ENCODE data around the gene MRPS7.
A peak's percentile ranks its signal among the peaks of the same experiment; 100 is the strongest.
"Not testable (repeated sequence)": the region's sequence is repeated elsewhere in the genome, so short reads cannot be mapped to it uniquely, and the experiment has no call there.

Gene MRPS7

DNA sequence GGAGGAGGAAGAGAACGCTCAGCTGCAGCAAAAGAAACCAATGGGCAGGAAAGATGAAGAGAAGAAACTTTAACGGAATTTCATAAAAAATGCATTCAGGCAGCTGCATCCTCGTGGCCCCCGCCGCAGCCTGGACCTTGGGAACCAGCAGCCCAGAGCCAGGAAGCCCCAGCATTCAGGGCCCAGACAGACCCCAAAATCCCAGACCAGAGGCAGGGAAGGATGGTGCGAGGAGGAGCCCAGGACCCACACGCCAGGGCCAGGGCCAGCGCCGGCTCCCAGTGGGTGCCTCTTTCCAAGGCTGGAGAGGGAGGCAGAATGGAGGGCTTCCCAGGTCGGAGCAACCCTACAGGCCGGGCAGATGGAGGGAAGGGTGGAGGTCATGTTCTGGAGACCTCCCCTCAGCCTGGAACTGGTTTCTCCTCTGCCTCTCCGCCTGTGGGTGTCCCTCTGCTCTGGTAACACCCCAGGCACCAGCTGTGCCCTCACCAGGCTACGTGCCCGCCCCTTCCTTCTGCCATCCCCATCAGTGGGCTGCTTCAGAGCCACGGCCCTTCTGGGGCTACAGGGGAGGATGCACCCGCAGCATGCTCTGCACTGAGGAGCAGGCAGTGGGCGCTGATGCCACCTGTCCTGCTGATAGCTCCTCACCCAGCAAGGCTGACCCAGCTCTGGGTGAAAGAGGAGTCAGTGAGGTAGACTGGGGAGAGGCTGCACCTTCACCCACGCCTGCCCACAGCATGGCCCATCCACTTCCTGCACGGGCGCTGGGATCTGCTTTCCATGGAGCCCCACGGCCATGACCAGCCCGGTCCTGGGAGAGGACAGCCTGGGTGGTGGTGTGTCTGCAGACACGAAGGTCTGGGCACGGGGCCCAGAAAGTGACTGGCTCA is 10.5 kb downstream of the MRPS7 start:
- no peak for DNase-seq

DNA sequence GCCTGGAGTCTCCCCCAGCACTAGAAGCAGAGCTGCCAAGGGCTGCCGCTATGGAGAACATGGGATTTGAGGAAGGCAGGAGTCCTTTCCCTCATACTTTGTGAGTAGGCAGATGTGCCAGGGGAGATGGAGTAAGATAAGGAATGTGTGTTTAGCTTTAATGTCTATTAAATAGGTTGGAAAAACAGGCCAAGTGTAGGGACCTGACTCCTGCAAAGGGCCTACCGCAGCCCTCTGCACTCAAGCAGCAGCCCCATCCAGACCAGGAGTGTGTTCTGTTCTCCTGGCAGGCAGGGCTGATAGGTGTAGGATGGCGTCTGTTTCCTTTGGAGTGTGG is 11.1 kb downstream of the MRPS7 start:
- DNase-seq, result peak in 1 of 2 donors; percentile 6

DNA sequence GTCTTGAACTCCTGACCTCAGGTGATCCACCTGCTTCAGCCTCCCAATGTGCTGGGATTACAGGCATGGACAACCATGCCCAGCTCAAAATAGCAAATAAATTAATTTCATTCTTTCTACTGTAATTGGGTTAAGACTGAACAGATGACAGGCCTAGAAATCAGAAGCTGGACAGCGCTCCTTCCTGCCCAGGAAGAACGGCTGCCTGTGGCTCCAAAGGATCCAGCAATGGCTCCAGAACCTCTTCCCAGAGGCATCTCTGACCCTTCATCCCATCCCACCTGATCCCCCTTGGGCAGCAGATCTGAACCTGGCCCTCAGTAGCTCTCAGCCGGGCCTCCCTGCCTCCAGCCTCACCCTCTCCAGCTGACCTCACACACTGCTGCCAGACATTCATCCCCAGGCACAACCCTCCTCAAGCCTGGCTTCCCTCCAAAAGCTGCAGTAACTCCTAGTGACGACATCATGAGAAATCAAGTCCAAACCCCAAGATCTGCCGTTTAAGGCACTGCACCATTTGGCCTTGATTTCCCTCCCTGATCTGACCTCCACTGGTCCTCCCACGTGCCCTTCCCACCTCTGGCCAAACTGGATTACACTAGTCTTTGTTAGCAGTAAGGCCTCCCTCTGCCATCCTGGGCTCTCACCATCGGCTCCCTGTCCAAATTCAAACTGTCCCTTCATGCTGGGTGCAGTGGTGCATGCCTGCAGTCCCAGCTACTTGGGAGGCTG is 12.5 kb downstream of the MRPS7 start:
- DNase-seq, result peak in 1 of 2 donors; percentile 42

DNA sequence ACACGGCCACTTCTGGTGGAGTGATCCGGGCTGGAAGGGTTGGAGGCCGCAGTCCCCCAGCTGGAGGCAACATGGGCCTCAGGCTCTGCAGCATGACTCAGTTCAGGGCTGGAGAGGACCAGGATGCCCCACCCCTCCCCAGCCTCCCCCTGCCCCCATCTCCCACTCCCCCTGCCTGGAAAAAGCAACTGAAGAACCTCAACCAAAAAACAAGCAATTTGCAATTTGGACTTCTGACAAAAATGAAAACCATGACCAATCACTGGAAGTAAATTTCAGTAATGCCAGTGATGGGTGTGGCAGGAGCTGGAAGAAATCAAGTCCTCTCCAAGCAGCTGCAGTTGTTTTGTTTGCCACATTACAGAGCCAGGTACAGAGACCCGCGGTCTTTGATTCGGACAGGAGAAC is 16.0 kb downstream of the MRPS7 start:
- no peak for DNase-seq

DNA sequence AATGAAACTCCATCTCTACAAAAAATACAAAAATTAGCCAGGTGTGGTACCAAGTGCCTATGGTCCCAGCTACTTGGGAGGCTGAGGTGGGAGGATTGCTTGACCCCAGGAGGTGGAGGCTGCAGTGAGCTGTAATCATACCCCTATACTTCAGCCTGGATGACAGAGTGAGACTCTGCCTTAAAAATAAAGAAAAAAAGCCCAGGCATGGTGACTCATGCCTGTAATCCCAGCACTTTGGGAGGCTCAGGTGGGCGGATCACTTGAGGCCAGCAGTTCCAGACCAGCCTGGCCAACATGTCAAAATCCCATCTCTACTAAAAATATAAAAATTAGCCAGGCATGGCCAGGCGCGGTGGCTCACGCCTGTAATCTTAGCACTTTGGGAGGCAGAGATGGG is 18.5 kb downstream of the MRPS7 start:
- DNase-seq, result not testable (repeated sequence)

- no peak for DNase-seq
Measured at GRCh38 chr17:75285123-75285522, 23.4 kb downstream of the MRPS7 start.

- DNase-seq, result no peak
Measured at GRCh38 chr17:75287221-75287620, 25.5 kb downstream of the MRPS7 start.

- DNase-seq, result no peak
Measured at GRCh38 chr17:75288359-75288758, 26.7 kb downstream of the MRPS7 start.

DNA sequence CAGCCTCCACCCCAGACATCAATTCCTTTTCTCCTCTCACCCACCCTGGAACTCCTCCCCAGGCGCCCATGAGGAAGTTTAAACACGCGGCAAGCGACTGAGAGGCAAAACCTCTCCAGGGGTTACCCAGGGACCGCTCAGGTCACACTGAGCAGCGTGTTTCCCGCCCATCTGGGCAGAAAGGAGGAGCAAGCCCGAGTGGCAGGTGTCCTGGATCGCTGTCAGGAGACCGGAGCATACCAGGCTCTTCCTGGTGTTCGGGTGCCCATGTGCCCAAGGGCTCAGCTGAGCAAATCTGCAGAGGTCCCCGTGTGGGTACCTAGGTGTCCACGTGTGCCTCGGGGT is 27.1 kb downstream of the MRPS7 start:
- peak; percentile 35 to 61 for DNase-seq

- peak; percentile 98 to 99 for DNase-seq
Measured at GRCh38 chr17:75289115-75289831, 27.6 kb downstream of the MRPS7 start, which contains the start of gene SLC25A19. Gene SLC25A19, minus strand, starts transcription at chr17:75289433. Its CDS starts 2,669 bp downstream, at chr17:75286764.

GRCh38 chr17:75289832-75290337 is 28.2 kb downstream of the MRPS7 start:
- DNase-seq, result peak; percentile 89 to 92

DNA sequence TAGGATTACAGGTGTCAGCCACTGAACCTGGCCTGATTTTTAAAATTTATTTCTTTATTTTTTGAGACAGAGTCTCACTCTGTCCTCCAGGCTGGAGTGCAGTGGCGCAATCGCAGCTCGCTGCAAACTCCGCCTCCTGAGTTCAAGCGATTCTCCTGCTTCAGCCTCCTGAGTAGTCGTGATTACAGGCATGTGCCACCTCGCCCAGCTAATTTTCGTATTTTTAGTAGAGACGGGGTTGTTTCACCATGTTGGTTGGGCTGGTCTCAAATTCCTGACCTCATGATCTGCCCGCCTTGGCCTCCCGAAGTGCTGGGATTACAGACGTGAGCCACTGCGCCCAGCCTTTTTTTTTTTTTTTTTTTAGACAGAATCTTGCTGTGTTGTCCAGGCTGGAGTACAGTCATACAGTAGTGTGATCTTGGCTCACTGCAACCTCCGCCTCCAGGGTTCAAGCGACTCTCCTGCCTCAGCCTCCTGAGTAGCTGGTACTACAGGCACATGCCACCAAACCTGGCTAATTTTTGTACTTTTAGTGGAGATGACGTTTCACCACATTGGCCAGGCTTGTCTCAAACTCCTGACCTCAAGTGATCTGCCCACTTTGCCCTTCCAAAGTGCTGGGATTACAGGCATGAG is 31.2 kb downstream of the MRPS7 start:
- peak; percentile 79 to 84 for DNase-seq

DNA sequence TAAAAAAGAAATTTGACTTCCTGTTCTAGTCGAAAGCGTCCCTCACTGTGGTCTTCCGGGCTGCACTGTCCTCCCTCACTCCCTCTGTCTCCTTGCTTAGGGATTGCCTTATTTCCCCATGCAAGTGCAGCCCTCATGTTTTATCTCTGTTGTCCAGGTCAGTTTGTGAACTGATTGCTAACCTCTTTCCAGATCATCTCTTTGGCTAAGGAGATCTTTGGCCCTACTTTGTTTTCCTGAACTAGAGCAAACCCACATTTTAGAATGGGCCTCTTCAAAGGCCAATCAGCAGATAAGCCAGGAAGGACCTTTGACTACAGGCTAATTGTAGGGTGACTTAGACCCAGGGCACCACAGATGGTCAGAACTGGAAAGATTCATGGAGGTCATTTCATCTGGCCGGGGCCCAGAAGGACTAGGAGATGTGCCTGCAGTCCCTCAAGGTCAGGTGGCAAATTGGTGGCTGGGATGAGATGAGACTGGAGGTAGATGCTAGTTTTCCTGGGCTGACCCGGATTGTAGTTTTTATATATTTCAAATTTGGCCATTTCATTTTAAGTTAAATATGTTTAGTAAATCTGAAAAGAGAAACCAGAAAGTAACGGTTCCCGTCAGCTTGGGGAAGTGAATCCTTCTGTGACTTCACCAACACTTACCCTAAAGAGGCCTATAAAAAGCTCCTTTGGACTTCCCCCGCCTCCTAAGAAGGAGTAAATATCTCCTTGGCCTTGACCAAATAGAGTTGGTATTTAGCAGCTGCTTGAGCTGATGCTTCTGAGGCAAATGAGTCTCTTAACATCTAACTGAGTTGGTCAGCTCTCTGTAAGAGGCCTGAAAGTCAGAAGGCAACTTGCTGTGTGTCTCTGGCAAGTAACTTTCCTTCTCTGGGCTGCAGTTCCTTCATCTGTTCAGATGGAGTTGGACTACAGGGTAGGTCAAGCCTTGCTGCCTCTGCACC is 33.8 kb downstream of the MRPS7 start:
- DNase-seq, result peak; percentile 89

DNA sequence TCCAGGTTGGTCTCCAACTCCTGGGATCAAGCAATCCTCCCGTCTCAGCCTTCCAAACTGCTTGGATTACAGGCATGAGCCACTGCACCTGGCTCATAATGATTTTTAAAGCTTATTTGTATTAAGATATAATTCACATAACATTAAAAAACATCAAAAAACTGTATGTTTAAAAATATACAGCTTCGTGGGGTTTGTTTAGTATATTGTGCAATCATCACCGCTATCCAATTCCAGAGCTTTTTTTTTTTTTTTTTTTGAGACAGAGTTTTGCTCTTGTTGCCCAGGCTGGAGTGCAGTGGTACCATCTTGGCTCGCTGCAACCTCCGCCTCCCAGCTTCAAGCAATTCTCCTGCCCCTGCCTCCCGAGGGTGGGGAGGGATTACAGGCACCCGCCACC is 38.6 kb downstream of the MRPS7 start:
- no peak for DNase-seq

DNA sequence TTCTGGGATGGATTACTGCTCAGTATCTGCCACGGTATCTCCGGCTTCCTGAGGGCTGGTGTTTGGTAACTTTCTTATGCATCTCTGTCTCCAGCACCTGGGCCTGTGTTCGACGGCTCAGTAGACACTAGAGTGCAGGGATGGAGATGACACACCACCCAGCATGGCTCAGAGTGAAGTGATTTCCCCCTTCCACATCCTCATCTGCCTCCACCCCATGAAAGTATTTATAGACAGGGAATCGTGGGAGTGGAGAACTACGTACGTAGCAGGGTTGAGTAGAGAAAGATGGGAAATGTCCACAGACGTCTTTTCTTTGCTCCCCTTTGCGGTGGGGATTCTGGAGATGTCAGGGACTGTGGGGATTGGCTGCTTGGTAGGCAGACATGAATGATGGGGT is 39.4 kb downstream of the MRPS7 start:
- peak; percentile 76 to 85 for DNase-seq

GRCh38 chr17:75301502-75302206 is 40.0 kb downstream of the MRPS7 start:
- peak; percentile 89 to 90 for DNase-seq

DNA sequence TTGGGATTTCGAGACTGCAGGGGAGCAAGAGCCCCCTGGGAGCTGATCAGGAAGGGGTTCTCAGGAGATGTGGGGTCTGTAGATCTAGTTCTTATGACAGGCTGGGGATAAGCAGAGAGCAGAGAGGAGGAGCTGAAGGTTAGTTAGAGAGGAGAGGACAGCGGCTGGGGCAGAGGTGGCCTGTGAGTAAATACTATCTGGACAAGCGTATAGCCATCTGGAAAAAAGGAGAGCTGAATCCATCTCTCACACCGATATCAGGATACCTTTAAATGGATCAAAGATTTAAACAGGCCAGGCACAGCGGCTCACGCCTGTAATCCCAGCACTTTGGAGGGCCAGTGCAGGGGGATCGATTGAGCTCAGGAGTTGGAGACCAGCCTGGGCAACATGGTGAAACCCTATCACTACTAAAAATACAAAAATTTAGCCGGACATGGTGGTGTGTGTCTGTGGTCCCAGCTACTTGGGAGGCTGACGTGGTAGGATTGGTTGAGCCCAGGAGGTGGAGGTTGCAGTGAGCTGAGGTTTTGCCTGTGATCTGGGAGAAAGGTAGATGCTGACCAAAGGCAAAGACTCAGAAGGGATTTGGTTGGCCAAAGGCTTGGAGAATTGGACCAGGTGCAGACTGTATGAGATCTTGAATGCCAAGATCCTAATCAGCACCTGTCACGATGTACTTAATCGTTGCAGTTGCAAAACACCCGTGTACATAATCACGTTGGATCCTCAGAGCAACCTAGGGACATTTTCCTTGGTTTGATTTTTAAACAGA is 46.5 kb downstream of the MRPS7 start:
- DNase-seq, result no peak

- peak; percentile 69 for DNase-seq
Measured at GRCh38 chr17:75308732-75309629, 47.3 kb downstream of the MRPS7 start.

All from inflammatory macrophage (primary cell).